ENCODE measurements around the gene NOTCH1.
A peak's percentile ranks its signal among the peaks of the same experiment; 100 is the strongest.

Gene NOTCH1

DNA sequence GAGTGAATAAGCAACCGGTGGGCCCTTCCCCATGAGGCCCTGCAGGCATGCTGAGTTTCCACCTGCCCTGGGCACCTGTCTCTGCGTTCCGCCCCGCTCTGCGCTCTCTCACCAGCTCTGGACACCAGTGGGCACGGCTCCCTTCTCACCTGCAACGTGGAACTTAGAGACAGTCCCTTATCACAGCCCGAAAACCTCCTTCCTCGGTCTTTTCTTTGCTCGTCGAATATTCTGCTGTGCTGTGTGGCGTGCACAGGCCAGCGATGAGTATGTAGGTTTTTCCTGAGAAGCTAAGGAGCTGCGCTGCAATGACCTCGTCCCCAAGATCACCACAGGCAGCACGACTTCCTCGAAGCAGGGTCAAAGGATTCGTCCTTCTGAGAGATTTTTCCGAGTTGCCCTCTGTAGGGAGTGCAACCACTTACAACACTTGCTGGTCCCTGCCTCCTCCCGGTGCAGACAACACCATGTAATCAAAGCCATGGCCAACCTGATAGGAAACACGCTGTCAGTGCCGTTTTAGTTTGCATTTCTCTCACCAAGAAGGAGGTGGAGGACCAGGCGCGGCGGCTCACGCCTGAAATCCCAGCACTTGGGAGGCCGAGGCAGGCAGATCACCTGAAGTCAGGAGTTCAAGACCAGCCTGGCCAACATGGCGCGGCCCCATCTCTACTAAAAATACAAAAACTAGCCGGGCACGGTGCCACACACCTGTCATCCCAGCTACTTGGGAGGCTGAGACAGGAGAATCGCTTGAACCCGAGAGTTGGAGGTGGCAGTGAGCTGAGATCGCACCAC is 27.2 kb upstream of the NOTCH1 start:
- TF ChIP-seq, protein P1, sequence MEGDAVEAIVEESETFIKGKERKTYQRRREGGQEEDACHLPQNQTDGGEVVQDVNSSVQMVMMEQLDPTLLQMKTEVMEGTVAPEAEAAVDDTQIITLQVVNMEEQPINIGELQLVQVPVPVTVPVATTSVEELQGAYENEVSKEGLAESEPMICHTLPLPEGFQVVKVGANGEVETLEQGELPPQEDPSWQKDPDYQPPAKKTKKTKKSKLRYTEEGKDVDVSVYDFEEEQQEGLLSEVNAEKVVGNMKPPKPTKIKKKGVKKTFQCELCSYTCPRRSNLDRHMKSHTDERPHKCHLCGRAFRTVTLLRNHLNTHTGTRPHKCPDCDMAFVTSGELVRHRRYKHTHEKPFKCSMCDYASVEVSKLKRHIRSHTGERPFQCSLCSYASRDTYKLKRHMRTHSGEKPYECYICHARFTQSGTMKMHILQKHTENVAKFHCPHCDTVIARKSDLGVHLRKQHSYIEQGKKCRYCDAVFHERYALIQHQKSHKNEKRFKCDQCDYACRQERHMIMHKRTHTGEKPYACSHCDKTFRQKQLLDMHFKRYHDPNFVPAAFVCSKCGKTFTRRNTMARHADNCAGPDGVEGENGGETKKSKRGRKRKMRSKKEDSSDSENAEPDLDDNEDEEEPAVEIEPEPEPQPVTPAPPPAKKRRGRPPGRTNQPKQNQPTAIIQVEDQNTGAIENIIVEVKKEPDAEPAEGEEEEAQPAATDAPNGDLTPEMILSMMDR (IDR thresholded peaks at IDR 0.05): no peak
- H3K27me3 Mint-ChIP-seq (ENCODE audit: low read depth, poor library complexity): peaks cover 7% of the 10 kb centered on the region
- no peak for DNase-seq
- no peak overlapping the region for H3K4me3 Mint-ChIP-seq
- H3K4me1 Mint-ChIP-seq: peaks cover 77% of the 10 kb centered on the region
- peak overlapping the region; percentile 75 for H3K27ac Mint-ChIP-seq
- no peaks in the 10 kb centered on the region for H3K9me3 Mint-ChIP-seq
- no peaks in the 10 kb centered on the region for H3K36me3 Mint-ChIP-seq (ENCODE audit: low read depth)

- H3K36me3 Mint-ChIP-seq (ENCODE audit: low read depth): no peaks in the 10 kb centered on the region
- TF ChIP-seq, protein P1 (IDR thresholded peaks at IDR 0.05): no peak
- peaks cover 7% of the 10 kb centered on the region for H3K27me3 Mint-ChIP-seq (ENCODE audit: low read depth, poor library complexity)
- DNase-seq: peak; percentile 74
- H3K27ac Mint-ChIP-seq: peak overlapping the region; percentile 75
- H3K9me3 Mint-ChIP-seq: no peaks in the 10 kb centered on the region
- no peak overlapping the region for H3K4me3 Mint-ChIP-seq
- peaks cover 83% of the 10 kb centered on the region for H3K4me1 Mint-ChIP-seq
These were observed 26.4 kb upstream of the NOTCH1 start for GRCh38 chr9:136572003-136572827.

GRCh38 chr9:136571531-136571930 is 25.7 kb upstream of the NOTCH1 start:
- no peak for DNase-seq
- H3K27ac Mint-ChIP-seq: peak overlapping the region; percentile 7
- TF ChIP-seq, protein P1 (IDR thresholded peaks at IDR 0.05): no peak
- H3K27me3 Mint-ChIP-seq (ENCODE audit: low read depth, poor library complexity): peaks cover 7% of the 10 kb centered on the region
- no peaks in the 10 kb centered on the region for H3K36me3 Mint-ChIP-seq (ENCODE audit: low read depth)
- no peaks in the 10 kb centered on the region for H3K9me3 Mint-ChIP-seq
- peaks cover 84% of the 10 kb centered on the region for H3K4me1 Mint-ChIP-seq
- no peak overlapping the region for H3K4me3 Mint-ChIP-seq

GRCh38 chr9:136570916-136571315 is 25.1 kb upstream of the NOTCH1 start:
- H3K36me3 Mint-ChIP-seq (ENCODE audit: low read depth): no peaks in the 10 kb centered on the region
- TF ChIP-seq, protein P1 (IDR thresholded peaks at IDR 0.05): no peak
- no peaks in the 10 kb centered on the region for H3K9me3 Mint-ChIP-seq
- H3K4me1 Mint-ChIP-seq: peaks cover 85% of the 10 kb centered on the region
- peak overlapping the region; percentile 28 for H3K4me3 Mint-ChIP-seq
- peaks cover 7% of the 10 kb centered on the region for H3K27me3 Mint-ChIP-seq (ENCODE audit: low read depth, poor library complexity)
- H3K27ac Mint-ChIP-seq: peak overlapping the region; percentile 90
- no peak for DNase-seq

GRCh38 chr9:136570191-136570845 is 24.5 kb upstream of the NOTCH1 start:
- TF ChIP-seq, protein P1 (IDR thresholded peaks at IDR 0.05): no peak
- peak; percentile 5 for DNase-seq
- Mint-ChIP-seq H3K36me3 (ENCODE audit: low read depth) (no peaks in the 10 kb centered on the region), H3K27ac (no peak overlapping the region), H3K9me3 (no peaks in the 10 kb centered on the region), H3K27me3 (ENCODE audit: low read depth, poor library complexity) (peaks cover 7% of the 10 kb centered on the region), H3K4me3 (no peak overlapping the region), H3K4me1 (peaks cover 88% of the 10 kb centered on the region)

All from nephron progenitor cell (in vitro differentiated cells).